GM18517 (cell line): Measurements from ENCODE around the gene CORO1C.
"Not testable (repeated sequence)": the region's sequence is repeated elsewhere in the genome, so short reads cannot be mapped to it uniquely, and the experiment has no call there.

Source experiments
- ATAC-seq: cut with Tn5 transposase; IDR thresholded peaks from one replicate; pipeline ENCODE4 v1.9.1; 2021; ENCODE audit warnings: mild to moderate bottlenecking, moderate library complexity; ENCODE audit not compliant: unreplicated experiment

The CORO1C gene

DNA sequence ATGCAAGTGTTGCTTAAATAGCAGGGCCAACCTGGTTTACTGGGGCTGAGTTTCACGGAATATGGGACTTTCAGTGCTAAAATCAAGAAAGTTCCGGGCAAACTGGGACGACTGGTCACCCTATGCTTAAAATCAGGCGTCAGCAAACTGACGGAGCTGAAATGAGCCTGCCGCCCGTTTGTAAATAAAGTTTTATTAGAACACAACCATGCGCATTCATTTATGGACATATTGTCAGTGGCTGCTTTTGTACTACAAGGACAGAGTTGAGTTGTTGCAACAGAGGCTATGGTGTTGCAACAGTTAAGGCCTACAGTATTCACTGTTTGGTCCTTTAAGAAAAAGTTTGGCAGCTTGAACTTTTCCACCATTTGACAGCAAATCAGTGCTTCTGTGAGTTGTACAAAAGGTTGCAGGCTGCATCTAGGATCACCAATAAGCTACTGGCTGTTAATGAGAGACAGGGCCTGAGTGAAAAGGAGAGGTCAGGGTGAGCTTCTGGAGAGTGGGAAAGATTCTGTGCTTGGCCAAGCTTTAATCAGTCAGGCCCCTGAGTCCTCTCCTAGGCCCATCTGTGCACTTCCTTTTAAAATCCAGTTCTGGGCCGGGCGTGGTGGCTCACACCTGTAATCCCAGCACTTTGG lies 111.0 kb downstream of the CORO1C start:
- no peak for ATAC-seq

DNA sequence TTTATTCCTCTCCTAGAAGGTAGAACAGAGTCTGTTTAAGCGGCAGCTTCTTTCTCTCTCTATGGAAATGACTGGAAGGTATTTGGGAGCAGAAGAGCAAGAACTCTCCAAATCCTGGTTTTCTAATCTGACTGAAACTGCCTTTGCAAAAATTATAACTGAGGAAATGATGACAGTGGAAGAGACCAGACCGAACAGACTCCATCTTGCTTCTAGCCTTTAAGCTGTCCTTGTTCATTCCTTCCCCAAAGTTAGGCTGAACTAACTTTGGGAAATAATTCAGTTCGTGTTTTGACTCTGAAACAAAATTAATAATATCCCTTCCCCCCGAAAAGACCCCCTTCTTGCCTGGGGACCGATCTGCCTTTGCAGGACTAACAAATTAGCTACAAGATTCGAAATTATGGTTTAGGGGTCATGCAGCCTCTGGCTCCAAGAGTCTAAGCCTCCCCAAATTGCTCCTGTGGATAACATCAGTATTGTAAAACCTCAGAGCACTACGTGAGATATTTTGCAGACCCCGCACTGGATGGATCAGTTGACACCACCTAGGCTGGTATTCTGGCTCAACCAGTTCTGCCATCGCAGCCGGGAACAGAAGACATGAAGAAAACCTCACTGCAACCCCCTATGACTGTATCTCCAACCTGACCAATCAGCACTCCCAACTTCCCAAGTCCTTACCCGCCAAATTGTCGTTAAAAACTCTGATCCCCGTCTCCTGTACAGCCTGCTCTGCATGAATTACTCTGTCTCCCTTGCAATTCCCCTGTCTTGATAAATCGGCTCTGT lies 111.8 kb downstream of the CORO1C start:
- no peak for ATAC-seq

DNA sequence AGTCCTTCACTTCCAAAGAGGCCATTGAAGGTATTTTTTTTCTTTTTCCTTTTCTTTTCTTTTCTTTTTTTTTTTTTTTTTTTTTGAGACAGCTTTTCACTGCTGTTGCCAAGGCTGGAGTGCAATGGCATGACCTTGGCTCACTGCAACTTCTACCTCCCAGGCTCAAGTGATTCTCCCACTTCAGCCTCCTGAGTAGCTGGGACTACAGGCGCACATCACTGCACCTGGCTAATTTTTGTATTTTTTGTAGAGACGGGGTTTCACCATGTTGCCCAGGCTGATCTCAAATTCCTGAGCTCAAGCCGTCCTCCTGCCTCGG lies 112.4 kb downstream of the CORO1C start:
- ATAC-seq, result not testable (repeated sequence)

- peak; percentile 68 for ATAC-seq
Observed at GRCh38 chr12:108618079-108618952, 113.0 kb downstream of the CORO1C start.

DNA sequence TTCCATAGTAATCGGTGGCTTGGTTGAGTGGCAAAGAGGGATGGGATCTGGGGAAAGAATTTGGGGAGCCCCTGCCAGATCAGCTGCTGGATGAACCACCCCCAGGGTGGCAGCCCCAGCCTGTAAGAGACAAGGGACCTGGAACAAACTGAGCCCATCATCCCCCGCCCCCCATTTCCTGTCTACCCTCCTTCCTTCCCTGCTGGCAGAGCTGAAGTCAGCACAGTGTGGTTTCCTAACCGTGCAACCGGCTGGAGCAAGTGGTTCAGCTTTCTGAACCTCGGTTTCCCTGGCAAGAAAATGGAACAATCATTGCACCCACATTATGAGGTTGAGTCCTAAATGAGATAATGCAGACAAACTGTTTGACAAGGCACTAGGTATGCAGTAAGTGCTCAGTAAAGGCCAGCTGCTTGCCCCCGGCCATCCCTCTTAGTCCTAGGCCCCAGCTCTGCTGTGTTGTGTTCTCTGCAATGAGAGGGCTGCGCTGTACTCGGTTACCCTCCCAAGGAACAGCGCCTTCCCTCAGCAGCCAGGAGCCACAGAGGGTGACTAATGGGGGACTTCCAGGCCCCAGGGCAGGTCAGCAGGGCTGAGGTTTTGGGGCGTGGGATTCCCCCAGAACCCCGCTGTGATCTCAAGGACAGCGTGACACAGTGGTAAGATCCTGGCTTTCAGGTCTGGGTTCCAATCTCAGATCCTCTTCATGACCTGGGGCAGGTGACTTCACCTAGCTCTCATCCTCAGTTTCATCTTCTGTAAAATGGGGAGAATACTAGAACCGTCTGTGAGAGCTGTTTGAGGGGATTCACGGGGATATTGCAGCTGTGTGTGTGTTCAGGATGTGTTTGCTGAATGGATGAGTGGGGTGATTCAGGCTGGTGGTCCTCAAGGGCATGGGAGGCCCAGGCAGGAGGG lies 114.1 kb downstream of the CORO1C start:
- peak; percentile 70 for ATAC-seq

GRCh38 chr12:108616359-108616758 lies 115.0 kb downstream of the CORO1C start:
- no peak for ATAC-seq

DNA sequence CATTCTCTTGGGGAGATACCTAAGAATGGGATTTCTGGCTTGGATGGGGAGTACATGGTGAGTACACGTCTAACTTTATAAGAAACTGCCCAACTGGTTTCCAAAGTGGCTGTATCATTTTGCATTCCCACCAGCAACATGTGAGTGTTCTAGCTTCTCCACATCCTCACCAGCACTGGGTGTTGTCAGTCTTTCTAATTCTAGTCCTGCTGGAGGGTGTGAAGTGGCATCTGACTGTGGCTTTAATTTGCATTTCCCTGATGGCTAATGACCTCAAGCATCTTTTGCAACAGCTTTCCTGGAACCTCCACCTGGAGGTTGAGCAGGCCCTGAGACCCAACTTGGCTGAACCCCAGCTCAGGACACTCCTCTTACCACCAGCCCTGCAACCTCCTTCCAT lies 115.4 kb downstream of the CORO1C start:
- no peak for ATAC-seq

DNA sequence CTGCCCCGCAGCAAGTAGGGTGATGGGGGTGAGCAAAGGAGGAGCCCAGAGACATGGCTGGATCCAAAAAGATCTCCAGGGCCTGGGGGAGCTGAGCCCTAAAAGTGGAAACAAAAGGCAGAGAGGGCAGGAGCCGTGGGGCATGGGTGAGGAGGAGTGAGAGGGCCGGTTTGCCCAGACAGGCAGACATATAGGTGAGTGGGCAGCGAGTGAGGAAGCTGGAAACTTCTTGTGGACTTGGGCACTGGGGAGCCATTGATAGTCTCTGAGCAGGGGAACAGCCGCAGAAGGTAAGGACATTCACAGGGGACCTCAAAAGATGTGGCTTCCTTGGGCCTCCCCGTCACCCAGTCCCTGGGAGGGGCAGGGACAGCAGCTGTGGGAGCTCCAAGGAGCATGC lies 116.7 kb downstream of the CORO1C start:
- no peak for ATAC-seq

- no peak for ATAC-seq
Observed at GRCh38 chr12:108614041-108614440, 117.3 kb downstream of the CORO1C start.

- no peak for ATAC-seq
Observed at GRCh38 chr12:108613548-108613947, 117.8 kb downstream of the CORO1C start.

DNA sequence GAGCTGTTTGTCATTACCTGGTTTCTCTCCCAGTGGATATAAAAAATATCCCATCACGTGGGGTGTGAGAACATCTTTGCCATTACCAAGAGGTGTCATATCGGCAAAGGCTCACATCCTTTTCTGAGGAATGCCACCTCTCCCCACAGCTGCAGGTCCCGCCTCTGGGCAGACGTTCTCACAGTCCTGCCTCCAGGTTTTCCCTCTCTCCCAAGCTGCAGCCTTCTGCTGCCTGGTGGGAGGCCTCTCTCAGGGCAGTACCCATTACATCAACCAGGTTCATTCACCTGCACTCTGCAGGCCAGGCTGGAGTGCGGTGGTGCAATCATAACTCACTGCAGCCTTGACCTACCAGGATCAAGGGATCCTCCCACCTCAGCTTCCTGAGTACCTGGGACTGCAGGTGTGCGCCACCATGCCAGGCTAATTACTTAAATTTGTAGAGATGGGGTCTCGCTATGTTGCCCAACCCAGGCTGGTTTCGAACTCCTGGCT lies 118.5 kb downstream of the CORO1C start:
- no peak for ATAC-seq

DNA sequence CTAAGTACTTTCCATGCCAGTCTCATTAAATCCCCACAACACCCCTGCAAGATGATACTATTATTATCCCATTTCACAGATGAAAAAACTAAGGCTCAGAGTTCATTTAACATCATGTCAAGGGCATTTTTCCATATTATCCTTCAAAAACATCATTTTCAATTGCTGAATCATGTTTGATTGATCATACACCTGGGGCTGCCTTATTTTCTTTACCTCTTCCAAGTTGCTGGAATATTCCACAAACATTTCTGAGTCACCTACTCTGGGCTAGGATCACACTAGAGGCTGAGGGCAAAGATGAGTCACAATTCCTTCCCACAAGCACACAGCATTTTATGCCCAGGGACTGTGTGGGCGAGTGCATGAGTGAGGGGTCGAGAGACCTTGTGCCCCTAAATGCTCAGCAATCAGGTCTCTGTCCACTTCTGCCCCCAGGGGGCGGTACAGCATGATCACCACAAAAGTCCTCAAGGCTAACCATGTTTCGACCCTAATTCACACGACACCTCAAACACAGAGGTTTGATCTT lies 119.4 kb downstream of the CORO1C start:
- no peak for ATAC-seq

- ATAC-seq, result no peak
Observed at GRCh38 chr12:108610856-108611605, 120.3 kb downstream of the CORO1C start.

GRCh38 chr12:108610336-108610815 lies 120.9 kb downstream of the CORO1C start:
- ATAC-seq, result no peak

DNA sequence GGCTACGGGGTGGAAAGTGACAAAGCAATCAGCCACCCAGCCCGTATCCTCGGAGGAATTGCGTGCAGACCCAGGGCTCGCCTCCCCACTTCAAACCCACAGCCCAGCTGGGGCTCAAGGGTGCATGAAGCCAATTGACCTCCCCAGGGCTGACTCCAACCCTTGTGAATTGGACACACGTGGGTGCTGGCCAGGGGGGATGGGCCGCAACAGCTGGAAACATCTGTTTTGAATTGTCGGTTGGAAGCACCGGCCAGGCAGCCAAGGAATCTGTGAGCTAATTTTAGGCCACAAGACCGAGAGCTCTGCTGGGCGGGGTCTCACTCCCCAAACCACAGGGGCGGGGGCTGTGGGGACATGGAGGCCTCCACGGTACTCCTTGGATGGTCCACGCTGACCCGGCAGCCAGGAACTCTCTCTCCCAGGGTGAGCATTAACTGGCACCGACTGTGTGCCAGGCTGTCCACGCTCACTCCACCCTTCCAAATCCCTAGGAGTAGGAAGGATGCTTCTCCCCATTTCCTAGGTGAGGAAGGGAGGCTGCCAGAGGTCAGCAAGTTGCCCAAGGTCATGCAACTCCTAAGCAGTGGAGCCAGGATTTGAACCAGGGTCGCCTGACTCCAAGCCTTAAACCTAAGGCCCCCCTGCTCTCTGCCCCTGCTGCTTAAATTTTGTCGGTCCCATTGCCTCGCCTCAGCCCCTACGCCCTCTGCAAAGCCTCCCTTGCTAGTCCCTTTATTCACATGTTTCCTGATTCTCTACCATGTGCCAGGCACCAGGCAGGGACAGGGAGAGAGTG lies 121.6 kb downstream of the CORO1C start:
- ATAC-seq, result no peak

GRCh38 chr12:108608616-108609015 lies 122.7 kb downstream of the CORO1C start:
- no peak for ATAC-seq

GRCh38 chr12:108607981-108608600 lies 123.2 kb downstream of the CORO1C start:
- ATAC-seq, result no peak

DNA sequence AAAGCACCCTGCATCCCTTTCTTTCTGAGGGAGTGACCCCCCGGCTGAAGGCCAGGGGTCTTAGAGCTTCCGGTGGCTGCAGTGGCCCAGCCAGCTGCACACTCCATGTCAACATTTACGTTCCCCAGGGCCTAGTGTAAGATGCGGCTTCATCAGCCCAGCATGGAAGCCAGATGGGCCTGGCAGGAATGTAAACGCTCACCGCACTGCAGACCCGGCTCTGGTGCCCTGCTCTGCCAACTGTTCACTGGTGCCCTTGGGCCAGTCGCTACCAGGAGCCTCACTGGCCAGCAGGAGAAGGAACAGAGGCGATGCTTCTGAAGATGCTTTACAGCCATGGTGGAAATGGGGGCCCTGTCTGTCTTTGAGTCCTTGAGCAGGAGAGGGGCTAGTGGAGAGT lies 124.8 kb downstream of the CORO1C start:
- ATAC-seq, result no peak
